PFSK-1 (cell line): ENCODE data around the gene ATPAF1.

ENCODE experiments used
- FOXP2 ChIP-seq: optimal IDR thresholded peaks from 2 replicates; pipeline ENCODE3; 2011; ENCODE audit warnings: borderline replicate concordance, control low read depth, inconsistent platforms; ENCODE audit not compliant: insufficient read depth; ENCODE audit errors: extremely low read length, extremely low read depth
- POLR2AphosphoS5 ChIP-seq: IDR thresholded peaks from 2 replicates; pipeline ENCODE4 v1.6.1; 2012; ENCODE audit warnings: low read depth, mild to moderate bottlenecking, control low read depth, low read length, moderate library complexity
- REST ChIP-seq, 2 experiments: IDR thresholded peaks; 2 replicates each; pipeline versions ENCODE4 v1.6.1 to v1.8.0; 2011 to 2012; ENCODE audit warnings: low read depth in 2 of 2, low read length in 2 of 2, control low read depth in 1 of 2, inconsistent platforms in 1 of 2, mild to moderate bottlenecking in 1 of 2, moderate library complexity in 1 of 2; ENCODE audit not compliant: insufficient read depth in 1 of 2
- TAF1 ChIP-seq: IDR thresholded peaks from 2 replicates; pipeline ENCODE4 v1.6.1; 2012; ENCODE audit warnings: low read length, control low read depth, borderline replicate concordance; ENCODE audit not compliant: insufficient read depth

DNA sequence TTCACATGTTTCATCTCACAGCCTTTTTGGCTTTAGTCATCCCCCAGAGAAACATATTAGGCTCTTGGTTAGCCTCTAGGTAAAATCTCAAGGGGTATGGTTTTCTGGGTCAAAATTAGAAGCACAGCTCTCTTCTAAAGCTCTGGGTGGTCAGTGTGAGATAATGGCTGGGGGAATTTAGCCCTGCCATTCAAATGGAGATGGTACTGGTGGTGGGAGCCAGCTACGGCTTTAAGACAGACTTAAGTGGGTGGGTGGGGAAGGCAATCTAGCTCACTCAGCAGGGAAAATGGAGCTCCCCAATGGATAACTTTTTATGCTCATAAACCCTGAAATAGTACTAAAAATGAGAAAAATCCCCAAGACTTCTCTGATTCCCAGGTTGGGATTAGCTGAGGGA lies 9.2 kb upstream of the ATPAF1 start:
- no peak for TF ChIP-seq FOXP2
- TF ChIP-seq POLR2AphosphoS5, result no peak
- TF ChIP-seq TAF1, result no peak
- TF ChIP-seq REST (IDR thresholded peaks at IDR 0.05; ENCODE audit: insufficient read depth in 1 of 2, low read depth in 2 of 2, low read length in 2 of 2), result no peak
